HG02840 (cell line): Measurements from ENCODE around the gene RASSF10.

Experiments used
- ATAC-seq: cut with Tn5 transposase; IDR thresholded peaks from one replicate; pipeline ENCODE4 v1.9.1; 2021; ENCODE audit warnings: mild to moderate bottlenecking, moderate library complexity, moderate number of reproducible peaks; ENCODE audit not compliant: unreplicated experiment, low FRiP score

RASSF10 gene

DNA sequence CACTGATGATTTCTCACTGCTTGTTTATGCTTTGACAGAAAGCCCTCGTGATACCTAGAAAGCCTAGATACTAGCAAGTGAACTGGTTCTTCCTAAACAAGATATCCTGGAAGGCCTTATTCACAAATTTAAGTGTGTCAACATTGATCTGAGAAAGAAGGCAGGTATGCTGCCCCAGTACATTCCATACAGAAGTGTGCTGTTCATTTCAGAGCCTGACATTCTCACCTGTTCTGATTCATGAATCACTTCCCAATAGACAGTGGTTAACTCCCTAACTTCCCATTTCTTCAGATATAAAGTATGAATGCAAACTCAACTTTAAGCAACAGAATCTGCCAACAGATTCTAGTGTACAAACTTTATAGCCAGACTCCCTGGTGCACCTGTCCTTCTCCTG lies 15.5 kb upstream of the RASSF10 start:
- no peak for ATAC-seq

- no peak for ATAC-seq
Measured at GRCh38 chr11:12994476-12994875, 14.6 kb upstream of the RASSF10 start.

DNA sequence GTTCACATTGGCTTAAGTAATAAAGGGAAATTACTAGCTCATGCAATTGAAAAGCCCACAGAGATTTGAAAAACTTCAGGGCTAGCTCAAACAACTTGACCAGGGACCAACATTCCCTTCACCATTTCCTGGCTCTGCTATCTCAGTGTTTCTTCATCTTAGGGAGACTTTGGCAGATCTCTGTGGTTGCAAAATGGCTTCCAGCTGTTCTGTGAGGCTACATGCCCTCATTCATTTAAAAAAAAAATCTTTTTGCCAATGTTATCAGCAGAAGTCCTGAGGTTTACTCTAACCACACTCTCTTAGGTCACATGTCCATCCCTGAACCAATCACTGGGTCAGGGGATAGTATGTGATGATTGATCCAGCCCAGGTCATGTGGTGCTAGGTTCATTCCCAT lies 13.9 kb upstream of the RASSF10 start:
- ATAC-seq: no peak

- no peak for ATAC-seq
Measured at GRCh38 chr11:12995823-12996222, 13.3 kb upstream of the RASSF10 start.

DNA sequence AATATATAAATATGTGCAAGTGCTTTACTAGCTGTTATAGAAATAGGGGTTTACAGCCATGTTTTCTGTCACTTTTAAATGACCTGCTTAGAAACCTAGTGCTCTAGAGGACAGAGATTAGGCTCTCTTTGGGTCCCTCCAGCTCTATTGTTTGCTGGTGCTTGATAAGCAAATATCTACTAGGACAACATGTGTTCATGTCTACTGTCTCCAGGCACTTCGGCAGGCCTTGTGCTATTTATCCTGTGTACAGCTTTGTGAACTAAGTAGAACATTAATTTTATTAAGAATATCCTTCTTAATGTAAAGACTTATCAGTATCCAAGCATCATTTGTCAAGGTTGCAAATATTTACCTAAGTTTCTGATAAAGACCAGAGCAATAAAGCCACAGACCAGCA lies 11.9 kb upstream of the RASSF10 start:
- no peak for ATAC-seq

DNA sequence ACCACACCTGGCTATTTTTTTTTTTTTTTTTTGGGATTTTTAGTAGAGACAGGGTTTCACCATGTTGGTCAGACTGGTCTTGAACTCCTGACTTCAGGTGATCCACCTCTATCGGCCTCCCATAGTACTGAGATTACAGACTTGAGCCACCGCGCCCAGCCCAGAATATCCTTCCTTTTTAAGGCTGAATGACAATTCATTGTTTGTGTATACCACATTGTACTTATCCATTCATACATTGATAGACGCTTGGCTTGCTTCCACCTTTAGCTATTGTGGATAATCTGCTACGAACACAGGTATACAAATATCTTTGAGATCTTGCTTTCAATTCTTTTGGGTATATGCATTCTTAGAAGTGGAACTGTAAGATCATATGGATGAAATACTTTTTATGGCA lies 10.8 kb upstream of the RASSF10 start:
- ATAC-seq: no peak

GRCh38 chr11:12999597-12999996 lies 9.5 kb upstream of the RASSF10 start:
- no peak for ATAC-seq

DNA sequence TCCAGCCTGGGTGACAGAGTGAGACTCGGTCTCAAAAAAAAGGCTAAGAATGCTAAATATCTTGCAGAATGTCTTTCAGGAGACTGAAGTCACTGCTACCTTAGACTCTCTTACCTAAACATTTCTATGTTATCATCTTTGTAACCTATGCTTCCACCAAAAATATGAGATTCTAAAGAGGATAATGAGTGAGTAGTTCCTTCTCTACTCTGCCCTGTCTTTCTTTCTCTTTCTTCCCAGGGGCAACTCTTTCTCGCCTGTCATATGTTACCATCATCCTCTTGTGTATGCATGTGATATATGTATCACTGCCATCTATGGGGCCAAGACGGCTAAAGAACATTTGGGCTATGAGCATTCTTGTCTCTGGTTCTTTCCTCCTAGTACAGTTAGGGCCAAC lies 9.0 kb upstream of the RASSF10 start:
- no peak for ATAC-seq

DNA sequence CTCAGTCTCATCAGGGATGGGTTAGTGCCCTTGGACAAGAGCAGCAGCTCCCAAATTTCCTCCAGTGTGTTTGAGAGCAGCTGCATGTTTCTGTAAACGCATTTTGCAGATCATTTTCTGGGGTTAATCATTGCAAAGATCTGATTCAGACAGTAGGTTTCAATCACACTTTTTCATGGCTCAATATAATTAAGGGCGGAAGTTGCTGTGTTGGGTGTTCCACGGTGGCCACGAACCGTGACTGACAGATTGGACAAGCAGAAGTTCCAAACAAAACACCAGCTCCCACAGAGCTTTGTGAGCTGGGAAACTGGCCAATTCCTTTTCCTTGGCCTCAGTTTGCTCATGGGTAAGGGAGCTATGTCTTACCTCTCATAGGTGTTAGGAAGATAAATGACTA lies 8.4 kb upstream of the RASSF10 start:
- no peak for ATAC-seq

DNA sequence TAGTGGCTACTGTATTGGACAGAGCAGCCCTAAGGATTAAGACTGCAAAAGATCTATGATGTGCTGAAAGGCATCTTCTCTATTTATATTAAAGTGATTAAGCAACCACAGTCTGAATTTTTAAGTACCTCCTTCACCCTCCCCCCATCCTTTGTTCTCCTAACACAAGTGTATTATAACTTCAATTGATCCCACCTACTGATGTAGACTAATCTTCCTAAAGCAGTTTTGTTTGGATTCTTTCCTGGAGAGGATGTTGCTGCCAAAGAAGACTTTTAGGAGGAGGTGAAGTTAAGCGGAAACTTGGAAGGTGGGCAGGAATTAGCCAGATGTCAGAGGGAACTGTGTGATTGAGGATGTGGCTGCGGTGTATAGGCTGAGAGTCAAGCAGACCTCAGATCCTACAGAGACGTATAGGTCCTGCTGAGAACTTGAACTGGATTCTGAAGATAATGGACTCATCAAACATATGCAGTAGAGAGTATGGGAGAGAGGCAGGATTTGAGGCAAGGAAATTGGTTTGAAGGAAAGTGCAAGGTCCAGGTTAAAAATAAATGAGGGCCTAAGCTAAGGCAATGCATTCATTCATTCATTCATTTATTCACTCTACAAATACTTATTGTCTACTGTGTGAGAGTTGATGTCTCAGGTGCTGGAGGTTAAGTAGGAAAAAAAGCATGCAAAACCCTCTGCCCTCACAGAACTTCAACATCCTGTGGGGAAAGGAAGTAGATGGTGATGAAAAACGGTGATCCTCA lies 5.2 kb upstream of the RASSF10 start:
- ATAC-seq: no peak

GRCh38 chr11:13007182-13008060 lies 1.7 kb upstream of the RASSF10 start:
- ATAC-seq: no peak

DNA sequence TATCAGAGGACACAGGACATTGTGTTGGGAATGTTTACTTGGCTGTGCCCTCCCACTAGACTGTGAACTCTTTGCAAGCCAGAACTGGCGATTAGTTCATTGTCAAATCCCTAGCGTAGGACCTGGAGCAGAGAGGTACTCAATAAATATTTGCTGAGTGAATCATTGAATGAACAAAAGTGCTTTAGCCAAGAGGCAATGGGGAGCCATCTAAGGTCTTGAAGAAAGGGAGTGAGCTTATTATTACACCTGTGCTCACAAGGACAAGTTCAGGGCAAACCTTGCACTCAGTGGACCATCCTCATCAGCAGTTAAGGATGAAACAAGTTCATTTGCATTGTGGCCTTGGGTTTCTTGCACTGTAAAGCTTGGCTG lies 1.1 kb upstream of the RASSF10 start:
- no peak for ATAC-seq

- no peak for ATAC-seq
Measured at GRCh38 chr11:13009476-13009920, 382 bp downstream of the RASSF10 start.

DNA sequence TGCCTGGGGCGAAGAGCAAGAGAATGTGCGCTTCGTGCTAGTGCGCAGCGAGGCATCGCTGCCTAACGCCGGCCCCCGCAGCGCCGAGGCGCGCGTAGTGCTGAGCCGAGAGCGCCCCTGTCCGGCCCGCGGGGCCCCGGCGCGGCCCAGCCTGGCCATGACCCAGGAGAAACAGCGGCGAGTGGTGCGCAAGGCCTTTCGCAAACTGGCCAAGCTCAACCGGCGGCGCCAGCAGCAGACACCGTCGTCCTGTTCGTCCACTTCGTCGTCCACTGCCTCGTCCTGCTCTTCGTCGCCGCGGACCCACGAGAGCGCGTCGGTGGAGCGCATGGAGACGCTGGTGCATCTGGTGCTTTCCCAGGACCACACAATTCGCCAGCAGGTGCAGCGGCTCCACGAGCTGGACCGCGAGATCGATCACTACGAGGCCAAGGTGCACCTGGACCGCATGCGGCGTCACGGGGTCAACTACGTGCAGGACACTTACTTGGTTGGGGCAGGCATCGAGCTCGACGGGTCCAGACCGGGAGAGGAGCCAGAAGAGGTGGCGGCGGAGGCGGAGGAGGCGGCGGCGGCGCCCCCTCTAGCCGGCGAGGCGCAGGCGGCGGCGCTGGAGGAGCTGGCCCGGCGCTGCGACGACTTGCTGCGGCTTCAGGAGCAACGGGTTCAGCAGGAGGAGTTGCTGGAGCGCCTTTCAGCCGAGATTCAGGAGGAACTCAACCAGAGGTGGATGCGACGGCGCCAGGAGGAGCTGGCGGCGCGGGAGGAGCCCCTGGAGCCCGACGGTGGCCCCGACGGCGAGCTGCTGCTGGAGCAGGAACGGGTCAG lies 1.0 kb downstream of the RASSF10 start:
- ATAC-seq: no peak

GRCh38 chr11:13010749-13011465 lies 1.8 kb downstream of the RASSF10 start:
- no peak for ATAC-seq

GRCh38 chr11:13011466-13012055 lies 2.4 kb downstream of the RASSF10 start:
- no peak for ATAC-seq

DNA sequence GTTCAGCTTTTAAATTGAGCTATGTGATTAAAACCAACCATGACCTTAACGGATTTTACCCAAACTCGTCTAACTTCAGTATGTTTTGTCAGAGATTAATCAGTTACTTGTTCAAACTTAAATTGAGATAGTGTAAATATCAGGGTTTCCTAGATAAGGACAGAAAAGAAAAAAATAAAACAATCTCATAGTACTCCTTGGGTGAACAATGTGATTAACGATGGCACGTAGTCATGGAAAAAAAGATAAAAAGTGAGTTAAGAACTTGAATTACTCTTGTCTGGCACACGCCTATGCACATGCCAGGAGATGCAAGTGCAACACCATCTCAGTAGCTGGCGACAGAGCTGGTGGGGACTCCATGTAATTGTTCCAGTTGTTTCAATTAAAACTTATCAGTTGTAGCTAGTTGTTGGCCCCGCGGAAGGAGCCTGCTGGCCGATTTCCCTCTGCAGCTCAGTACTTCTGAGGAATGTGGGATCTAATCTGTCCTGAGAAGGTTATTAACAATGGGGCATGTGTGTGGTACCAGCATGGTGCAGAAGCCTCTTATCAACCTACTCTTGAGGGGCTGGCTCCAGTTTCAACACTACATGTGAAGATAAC lies 3.0 kb downstream of the RASSF10 start:
- ATAC-seq: no peak

- no peak for ATAC-seq
Measured at GRCh38 chr11:13013054-13013488, 4.0 kb downstream of the RASSF10 start.

DNA sequence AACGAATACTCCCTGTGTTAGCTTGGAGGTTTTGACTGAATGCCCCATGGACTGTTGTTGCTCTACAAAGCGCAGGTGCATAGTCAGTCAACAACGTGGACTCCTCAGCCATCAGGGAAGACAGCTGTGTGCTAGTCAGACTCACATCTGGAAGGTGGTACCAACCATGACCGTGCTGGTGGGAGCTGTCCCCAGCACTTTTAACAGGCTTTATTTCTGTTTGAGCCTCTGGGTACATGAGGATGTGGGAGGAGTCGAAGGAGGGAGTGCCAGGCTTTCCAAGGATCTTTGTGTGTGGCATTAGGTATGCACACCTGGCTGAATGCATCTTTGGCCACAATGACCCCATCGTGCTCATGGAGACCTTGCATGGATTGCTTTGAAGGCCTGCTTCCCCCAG lies 6.6 kb downstream of the RASSF10 start:
- no peak for ATAC-seq
